Colonic mucosa (tissue), 4 donors: ENCODE results near the gene CASR. TPM values are rescaled to one million over a fixed set of nuclear protein-coding genes. Genes with fewer than 3 reads are reported as not detected.

Experiments
- DNase-seq: peaks from one replicate; pipeline ENCODE4 v3.0.0-alpha.2; 2020
- H3K27ac ChIP-seq: fragments of 200-600 bp; one replicate; pipeline ENCODE4 v1.8.0; 2021
- H3K27me3 ChIP-seq: fragments of 200-600 bp; one replicate; pipeline ENCODE4 v1.8.0; 2021
- H3K36me3 ChIP-seq: fragments of 200-600 bp; one replicate; pipeline ENCODE4 v1.8.0; 2021
- H3K4me1 ChIP-seq: fragments of 200-600 bp; one replicate; pipeline ENCODE4 v1.8.0; 2021; ENCODE audit warnings: mild to moderate bottlenecking
- H3K4me3 ChIP-seq: fragments of 200-600 bp; one replicate; pipeline ENCODE4 v1.8.0; 2021
- H3K9ac ChIP-seq, 2 donors: one replicate each; pipeline ENCODE4 v1.7.0; 2013; ENCODE audit warnings: control low read depth in 2 of 2, low read depth in 2 of 2, low read length in 2 of 2
- H3K9me3 ChIP-seq: fragments of 200-600 bp; one replicate; pipeline ENCODE4 v1.8.0; 2021
- CTCF ChIP-seq: fragments of 200-600 bp; IDR thresholded peaks from one replicate; pipeline ENCODE4 v1.8.0; 2022; ENCODE audit warnings: antibody characterized with exemption, mild to moderate bottlenecking
- intact Hi-C: fragments of 100-400 bp; cut with DNase I; formaldehyde crosslinking; loops from one replicate; pipeline ENCODE4 v1.14.1; 2022
- total RNA-seq, 2 donors: library from RNA; stranded (reverse); fragmentation: NEBNext Ultra II Directional in 1 of 2; extraction: Animal tissue kit (Norgen Biotek cat#: 25700) in 1 of 2; gene quantifications; one replicate each; pipeline ENCODE4 v1.2.1, GENCODE V29; 2021
- donor health status: healthy.
- donor health status: DM: no; HTN: no; CAD: no.
- donor health status: DM: no; HTN: no; CAD: no.

Gene CASR
- total RNA-seq, 2 donors from 2014 or later = 0.16 to 0.22 TPM

DNA sequence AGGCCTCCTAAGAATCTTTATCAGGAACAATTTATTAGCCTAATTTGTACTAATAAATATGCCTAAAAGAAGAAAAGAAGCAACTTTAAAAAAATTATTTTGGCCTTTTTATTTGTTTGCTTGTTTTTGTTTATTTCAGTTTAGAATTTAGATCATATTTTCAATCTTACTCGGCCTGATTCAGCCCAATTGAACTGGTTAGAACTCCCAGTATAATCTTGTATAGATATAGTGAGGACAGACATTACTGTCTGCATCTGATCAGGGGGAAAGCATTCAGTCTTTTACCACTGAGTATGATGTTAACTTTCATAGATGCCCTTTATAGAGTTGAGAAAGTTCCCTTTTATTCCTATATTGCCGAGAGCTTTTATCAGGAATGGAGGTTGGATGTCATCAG lies 85.6 kb downstream of the CASR start:
- Histone ChIP-seq H3K27me3 (no peaks in the 10 kb centered on the region), H3K36me3 (no peaks in the 10 kb centered on the region)
- intact Hi-C loops = no loop called here

GRCh38 chr3:122271246-122271898 lies 87.9 kb downstream of the CASR start:
- Histone ChIP-seq H3K4me1 (no peaks in the 10 kb centered on the region), H3K4me3 (no peak overlapping the region), H3K27ac (no peak overlapping the region), H3K36me3 (no peaks in the 10 kb centered on the region), H3K9me3 (no peaks in the 10 kb centered on the region), H3K9ac (no peak overlapping the region), H3K27me3 (no peaks in the 10 kb centered on the region)
- TF ChIP-seq CTCF = no peak
- intact Hi-C loops = no loop called here
- no peak for DNase-seq

More for the DNA sequence above, 85.6 kb downstream of the CASR start:
- H3K9me3 ChIP-seq = no peaks in the 10 kb centered on the region
- H3K4me3 ChIP-seq = no peak overlapping the region
- H3K9ac ChIP-seq = no peak overlapping the region
- H3K27ac ChIP-seq = no peak overlapping the region
- no peak for DNase-seq
- TF ChIP-seq CTCF = no peak
- H3K4me1 ChIP-seq = no peaks in the 10 kb centered on the region

GRCh38 chr3:122272879-122273278 lies 89.4 kb downstream of the CASR start:
- TF ChIP-seq CTCF = no peak
- H3K4me3 ChIP-seq = no peak overlapping the region
- intact Hi-C loops = no loop called here
- no peak overlapping the region for H3K27ac ChIP-seq
- no peaks in the 10 kb centered on the region for H3K9me3 ChIP-seq
- no peaks in the 10 kb centered on the region for H3K36me3 ChIP-seq
- no peaks in the 10 kb centered on the region for H3K4me1 ChIP-seq
- H3K27me3 ChIP-seq = no peaks in the 10 kb centered on the region
- H3K9ac ChIP-seq = no peak overlapping the region
- no peak for DNase-seq

GRCh38 chr3:122273498-122273897 lies 90.0 kb downstream of the CASR start:
- Histone ChIP-seq H3K27me3 (no peaks in the 10 kb centered on the region), H3K4me1 (no peaks in the 10 kb centered on the region), H3K27ac (no peak overlapping the region), H3K36me3 (no peaks in the 10 kb centered on the region), H3K9ac (no peak overlapping the region), H3K4me3 (no peak overlapping the region), H3K9me3 (no peaks in the 10 kb centered on the region)
- no peak for TF ChIP-seq CTCF
- DNase-seq = no peak
- intact Hi-C loops = no loop called here

DNA sequence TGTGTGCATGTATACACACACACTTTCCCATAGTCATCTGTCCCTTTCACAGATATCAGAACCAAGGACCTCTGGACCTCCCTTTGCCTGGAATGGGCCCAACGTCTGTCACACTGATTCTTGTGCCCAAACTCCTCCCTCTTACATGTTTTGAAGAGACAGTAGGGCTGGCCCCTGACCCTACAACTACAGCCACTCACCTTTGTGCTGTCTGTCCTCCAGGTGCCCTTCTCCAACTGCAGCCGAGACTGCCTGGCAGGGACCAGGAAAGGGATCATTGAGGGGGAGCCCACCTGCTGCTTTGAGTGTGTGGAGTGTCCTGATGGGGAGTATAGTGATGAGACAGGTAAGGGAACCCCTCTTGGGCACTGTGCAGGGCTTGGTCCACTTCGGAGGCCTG lies 98.4 kb downstream of the CASR start:
- no peaks in the 10 kb centered on the region for H3K27me3 ChIP-seq
- H3K9ac ChIP-seq = no peak overlapping the region
- no peaks in the 10 kb centered on the region for H3K4me1 ChIP-seq
- no peaks in the 10 kb centered on the region for H3K9me3 ChIP-seq
- TF ChIP-seq CTCF = no peak
- intact Hi-C loops = no loop called here
- H3K4me3 ChIP-seq = no peak overlapping the region
- H3K27ac ChIP-seq = no peak overlapping the region
- no peak for DNase-seq
- H3K36me3 ChIP-seq = no peaks in the 10 kb centered on the region
